ENCODE results near the gene PPM1F. TPM values are rescaled to one million over a fixed set of nuclear protein-coding genes. Genes with fewer than 3 reads are reported as not detected.

Gene PPM1F
- total and polyA plus RNA-seq, 2 donors (not counting 1 experiment from before 2014, with no cell fraction given) = 18.1 to 30.0 TPM

- Mint-ChIP-seq H3K27ac (no peak overlapping the region), H3K27me3 (no peaks in the 10 kb centered on the region), H3K4me1 (peaks cover 24% of the 10 kb centered on the region), H3K9me3 (ENCODE audit: insufficient read depth) (no peaks in the 10 kb centered on the region), H3K4me3 (no peak overlapping the region)
- Histone ChIP-seq H2AFZ (ENCODE audit: insufficient read depth, low read depth, low read length, poor library complexity, severe bottlenecking) (no peak overlapping the region), H3K36me3 (replicated peaks in 1 of 2; ENCODE audit: control extremely low read depth in 1 of 2, control insufficient read depth in 1 of 2, extremely low read depth in 1 of 2, insufficient read depth in 2 of 2, low read length in 1 of 2) (peaks cover 0 to 17% of the 10 kb centered on the region in 2 experiments), H3K4me1 (ENCODE audit: control insufficient read depth in 2 of 2, insufficient read depth in 2 of 2, low read length in 2 of 2) (peaks cover 7 to 12% of the 10 kb centered on the region in 2 donors), H3K9ac (ENCODE audit: low read length) (no peak overlapping the region), H3K27ac (ENCODE audit: low read length in 2 of 2) (no peak overlapping the region), H3K4me2 (replicated peaks; ENCODE audit: low read depth, low read length, poor library complexity, severe bottlenecking) (no peak overlapping the region), H3K27me3 (replicated peaks in 1 of 4; ENCODE audit: control extremely low read depth in 1 of 4, control insufficient read depth in 3 of 4, insufficient read depth in 4 of 4, low read length in 3 of 4) (no peaks in the 10 kb centered on the region), H3K4me3 (ENCODE audit: control extremely low read depth in 1 of 5, extremely low read depth in 1 of 5, insufficient read depth in 1 of 5, low read depth in 2 of 5, low read length in 4 of 5) (no peak overlapping the region), H3K79me2 (ENCODE audit: control insufficient read depth, insufficient read depth, low read length) (peaks cover 40% of the 10 kb centered on the region), H4K20me1 (ENCODE audit: control insufficient read depth, insufficient read depth, low read length, poor library complexity, severe bottlenecking) (peaks cover 11% of the 10 kb centered on the region), H3K9me3 (ENCODE audit: control extremely low read depth in 1 of 3, control insufficient read depth in 2 of 3, insufficient read depth in 1 of 3, low read length in 2 of 3) (no peaks in the 10 kb centered on the region)
- no peak for DNase-seq
- no peak for ATAC-seq (ENCODE audit: low read depth)
- ChIA-PET CTCF (no interaction called here), POLR2A (interaction anchor here (0.6 kb wide), 1 partner anchor 205 kb away, joined by 3 read pairs; no protein-coding TSS in a partner anchor)
- intact Hi-C loops (cut with micrococcal nuclease) = no loop called here
- TF ChIP-seq, protein P1, sequence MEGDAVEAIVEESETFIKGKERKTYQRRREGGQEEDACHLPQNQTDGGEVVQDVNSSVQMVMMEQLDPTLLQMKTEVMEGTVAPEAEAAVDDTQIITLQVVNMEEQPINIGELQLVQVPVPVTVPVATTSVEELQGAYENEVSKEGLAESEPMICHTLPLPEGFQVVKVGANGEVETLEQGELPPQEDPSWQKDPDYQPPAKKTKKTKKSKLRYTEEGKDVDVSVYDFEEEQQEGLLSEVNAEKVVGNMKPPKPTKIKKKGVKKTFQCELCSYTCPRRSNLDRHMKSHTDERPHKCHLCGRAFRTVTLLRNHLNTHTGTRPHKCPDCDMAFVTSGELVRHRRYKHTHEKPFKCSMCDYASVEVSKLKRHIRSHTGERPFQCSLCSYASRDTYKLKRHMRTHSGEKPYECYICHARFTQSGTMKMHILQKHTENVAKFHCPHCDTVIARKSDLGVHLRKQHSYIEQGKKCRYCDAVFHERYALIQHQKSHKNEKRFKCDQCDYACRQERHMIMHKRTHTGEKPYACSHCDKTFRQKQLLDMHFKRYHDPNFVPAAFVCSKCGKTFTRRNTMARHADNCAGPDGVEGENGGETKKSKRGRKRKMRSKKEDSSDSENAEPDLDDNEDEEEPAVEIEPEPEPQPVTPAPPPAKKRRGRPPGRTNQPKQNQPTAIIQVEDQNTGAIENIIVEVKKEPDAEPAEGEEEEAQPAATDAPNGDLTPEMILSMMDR (IDR thresholded peaks at IDR 0.05) = no peak
- WGBS (ENCODE audit: insufficient coverage) = 84% methylated on average over 10 of the region's 16 CpGs
These were observed 5.3 kb downstream of the PPM1F start for GRCh38 chr22:21947040-21948014.

DNA sequence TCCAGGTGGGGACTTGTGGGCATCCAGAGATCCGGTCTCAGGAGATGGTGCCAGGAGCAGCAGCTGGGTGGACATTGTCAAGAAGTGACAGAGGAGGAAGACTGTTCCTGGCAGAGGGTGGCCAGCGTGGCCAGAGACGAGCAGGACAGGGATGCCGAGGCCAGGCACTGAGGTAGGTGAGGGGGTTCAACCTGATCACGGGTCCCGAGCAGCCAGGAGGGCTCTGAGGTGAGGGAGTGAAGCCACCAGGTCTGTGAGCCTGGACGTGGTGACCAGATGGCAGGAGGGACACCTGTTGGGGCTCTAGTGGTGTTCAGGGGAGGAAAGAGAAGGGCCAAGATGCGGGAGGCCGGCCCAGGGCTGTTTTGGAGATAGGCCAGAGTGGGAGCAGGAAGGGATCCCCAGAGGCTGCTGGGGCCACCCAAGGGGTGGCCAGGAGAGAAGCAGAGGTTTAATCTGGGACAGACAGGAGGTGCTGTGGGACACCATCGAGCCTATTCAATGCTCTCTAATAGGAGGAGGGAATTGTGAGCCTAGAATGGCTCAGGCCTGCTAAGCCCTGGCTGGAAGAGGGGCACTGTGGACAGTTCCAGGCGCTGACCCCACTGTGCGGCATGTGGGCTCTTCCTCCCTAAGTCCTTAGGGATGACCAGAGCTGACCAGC lies 6.3 kb downstream of the PPM1F start:
- Histone ChIP-seq H3K4me1 (ENCODE audit: control insufficient read depth in 2 of 2, insufficient read depth in 2 of 2, low read length in 2 of 2) (peaks cover 0 to 6% of the 10 kb centered on the region in 2 donors), H2AFZ (ENCODE audit: insufficient read depth, low read depth, low read length, poor library complexity, severe bottlenecking) (no peak overlapping the region), H3K79me2 (ENCODE audit: control insufficient read depth, insufficient read depth, low read length) (peaks cover 30% of the 10 kb centered on the region), H3K27me3 (replicated peaks in 1 of 4; ENCODE audit: control extremely low read depth in 1 of 4, control insufficient read depth in 3 of 4, insufficient read depth in 4 of 4, low read length in 3 of 4) (no peaks in the 10 kb centered on the region), H3K9me3 (ENCODE audit: control extremely low read depth in 1 of 3, control insufficient read depth in 2 of 3, insufficient read depth in 1 of 3, low read length in 2 of 3) (no peaks in the 10 kb centered on the region), H3K9ac (ENCODE audit: low read length) (no peak overlapping the region), H3K36me3 (replicated peaks in 1 of 2; ENCODE audit: control extremely low read depth in 1 of 2, control insufficient read depth in 1 of 2, extremely low read depth in 1 of 2, insufficient read depth in 2 of 2, low read length in 1 of 2) (peaks cover 0 to 17% of the 10 kb centered on the region in 2 experiments), H3K4me2 (replicated peaks; ENCODE audit: low read depth, low read length, poor library complexity, severe bottlenecking) (no peak overlapping the region), H4K20me1 (ENCODE audit: control insufficient read depth, insufficient read depth, low read length, poor library complexity, severe bottlenecking) (peaks cover 11% of the 10 kb centered on the region), H3K27ac (ENCODE audit: low read length in 2 of 2) (no peak overlapping the region), H3K4me3 (ENCODE audit: control extremely low read depth in 1 of 5, extremely low read depth in 1 of 5, insufficient read depth in 1 of 5, low read depth in 2 of 5, low read length in 4 of 5) (no peak overlapping the region)
- H3K9me3 Mint-ChIP-seq (ENCODE audit: insufficient read depth) = no peaks in the 10 kb centered on the region
- ATAC-seq (ENCODE audit: low read depth) = no peak
- H3K27me3 Mint-ChIP-seq = no peaks in the 10 kb centered on the region
- no peak for DNase-seq
- WGBS (ENCODE audit: insufficient coverage) = 93% methylated on average over 12 of the region's 12 CpGs
- intact Hi-C loops (cut with micrococcal nuclease) = no loop called here
- TF ChIP-seq, protein P1 (IDR thresholded peaks at IDR 0.05) = no peak
- no peak for TF ChIP-seq EZH2 (IDR thresholded peaks at IDR 0.05; ENCODE audit: borderline replicate concordance, insufficient read depth, low read depth, low read length, poor library complexity, severe bottlenecking)
- H3K4me3 Mint-ChIP-seq = no peak overlapping the region
- H3K4me1 Mint-ChIP-seq = peaks cover 22% of the 10 kb centered on the region
- ChIA-PET CTCF (no interaction called here), POLR2A (interaction anchor here (0.6 kb wide), 1 partner anchor 204 kb away, joined by 3 read pairs; no protein-coding TSS in a partner anchor)
- no peak overlapping the region for H3K27ac Mint-ChIP-seq

Data from B cell (primary cell).